ENCODE measurements around the gene FABP3.
A peak's percentile ranks its signal among the peaks of the same experiment; 100 is the strongest.

The FABP3 gene

GRCh38 chr1:31415658-31416057, 42.8 kb upstream of the FABP3 start:
- DNase-seq (ENCODE audit: low spot score) = no peak
- TF ChIP-seq CTCF (IDR thresholded peaks at IDR 0.05) = no peak
- Histone ChIP-seq H3K4me3 (no peak overlapping the region), H3K27ac (no peak overlapping the region)

GRCh38 chr1:31414980-31415370, 42.1 kb upstream of the FABP3 start:
- Histone ChIP-seq H3K27ac (no peak overlapping the region), H3K4me3 (no peak overlapping the region)
- no peak for DNase-seq (ENCODE audit: low spot score)

GRCh38 chr1:31413405-31414001, 40.6 kb upstream of the FABP3 start:
- no peak for TF ChIP-seq CTCF (IDR thresholded peaks at IDR 0.05)
- no peak for DNase-seq (ENCODE audit: low spot score)
- H3K4me3 ChIP-seq = peak overlapping the region; percentile 74
- no peak overlapping the region for H3K27ac ChIP-seq

More at GRCh38 chr1:31414980-31415370, 42.1 kb upstream of the FABP3 start:
- TF ChIP-seq CTCF (IDR thresholded peaks at IDR 0.05) = no peak

GRCh38 chr1:31412732-31413404, 40.0 kb upstream of the FABP3 start, which contains the start of gene SERINC2:
SERINC2 (plus strand) TSS chr1:31413213; CDS start chr1:31413266, 53 bp downstream.
- peak within 1 kb of the TSS; percentile 74 for H3K4me3 ChIP-seq
- no peak within 1 kb of the TSS for H3K27ac ChIP-seq
- DNase-seq (ENCODE audit: low spot score) = no peak
- TF ChIP-seq CTCF (IDR thresholded peaks at IDR 0.05) = no peak

GRCh38 chr1:31412205-31412604, 39.3 kb upstream of the FABP3 start:
- TF ChIP-seq CTCF (IDR thresholded peaks at IDR 0.05) = no peak
- peak overlapping the region; percentile 74 for H3K4me3 ChIP-seq
- H3K27ac ChIP-seq = no peak overlapping the region
- DNase-seq (ENCODE audit: low spot score) = no peak

- H3K27ac ChIP-seq = no peak overlapping the region
- no peak for TF ChIP-seq CTCF (IDR thresholded peaks at IDR 0.05)
- H3K4me3 ChIP-seq = no peak overlapping the region
- DNase-seq (ENCODE audit: low spot score) = no peak
These were observed 38.0 kb upstream of the FABP3 start for GRCh38 chr1:31410871-31411270.

Measured in coronary artery (tissue), 2 donors.